Body of pancreas (tissue), 4 donors: Measurements from ENCODE around the gene TPGS2.

ENCODE experiments used
- CTCF ChIP-seq, 7 experiments: fragments of 450-650 bp in 4 of 7; fragments of 200-600 bp in 3 of 7; sonication (generic) in 3 of 7; IDR thresholded peaks; one replicate each; pipeline ENCODE4 v1.5.1; 2016 to 2019; ENCODE audit warnings: antibody characterized with exemption in 7 of 7
- POLR2A ChIP-seq, 3 donors: fragments of 450-650 bp; IDR thresholded peaks; one replicate each; pipeline ENCODE4 v1.6.1; 2016; ENCODE audit warnings: antibody characterized with exemption in 3 of 3, mild to moderate bottlenecking in 2 of 3

- TF ChIP-seq CTCF (IDR thresholded peaks at IDR 0.05) (no peak), POLR2A (IDR thresholded peaks at IDR 0.05) (no peak)
These were observed 17.4 kb downstream of the TPGS2 start for GRCh38 chr18:36811430-36811829.
